ENCODE results near the gene PHF12. TPM values are rescaled to one million over a fixed set of nuclear protein-coding genes. Genes with fewer than 3 reads are reported as not detected.

Gene PHF12
- total and polyA plus RNA-seq, 2 of the 8 experiments (the other 6 are each of a cell fraction or from before 2014, with no cell fraction given) = 38.8 to 65.7 TPM

- Histone ChIP-seq H3K9me3 (ENCODE audit: insufficient read depth in 2 of 2, low read depth in 1 of 2, low read length in 1 of 2) (no peaks in the 10 kb centered on the region), H2AFZ (ENCODE audit: low read length) (no peak overlapping the region), H3K23ac (ENCODE audit: insufficient read length) (no peak overlapping the region), H4K8ac (ENCODE audit: extremely low read depth, insufficient read depth, low read length) (no peak overlapping the region), H4K91ac (replicated peaks; ENCODE audit: insufficient read length, low read length) (no peak overlapping the region), H3K79me1 (ENCODE audit: low read depth, low read length) (peaks cover 2% of the 10 kb centered on the region; the same call in 1 of the 2 replicates), H3K56ac (replicated peaks; ENCODE audit: insufficient read length, low read depth, low read length) (no peak overlapping the region), H4K5ac (ENCODE audit: insufficient read length, low read depth, low read length) (no peak overlapping the region), H3K4me2 (ENCODE audit: insufficient read depth in 1 of 2, low read depth in 2 of 2, low read length in 2 of 2) (no peak overlapping the region), H3K79me2 (ENCODE audit: control insufficient read depth in 1 of 2, insufficient read depth in 2 of 2, low read length in 2 of 2) (peaks cover 0 to 6% of the 10 kb centered on the region in 2 experiments; a peak in 2 of 4 replicates), H3K4ac (replicated peaks; ENCODE audit: insufficient read length, low read depth, low read length) (no peak overlapping the region), H3K18ac (ENCODE audit: extremely low read depth, low read length) (no peak overlapping the region), H2AK5ac (ENCODE audit: low read depth, low read length) (no peak overlapping the region), H2BK5ac (ENCODE audit: low read depth, low read length) (no peak overlapping the region), H2BK20ac (ENCODE audit: low read length) (no peak overlapping the region), H4K20me1 (replicated peaks in 1 of 2; ENCODE audit: control insufficient read depth in 1 of 2, insufficient read depth in 2 of 2, low read length in 2 of 2) (peaks cover 1 to 3% of the 10 kb centered on the region in 2 experiments), H3K27ac (ENCODE audit: low read depth, low read length) (no peak overlapping the region), H3K4me1 (replicated peaks in 1 of 4; ENCODE audit: control insufficient read depth in 3 of 4, insufficient read depth in 4 of 4, low read length in 3 of 4) (no peaks in the 10 kb centered on the region; a peak in 2 of 7 replicates), H2BK12ac (ENCODE audit: low read depth, low read length) (no peak overlapping the region), H3K9ac (replicated peaks in 1 of 4; ENCODE audit: extremely low read depth in 1 of 4, low read depth in 3 of 4, low read length in 3 of 4) (no peak overlapping the region), H3K23me2 (ENCODE audit: low read depth, low read length) (peaks cover 2% of the 10 kb centered on the region), H3K36me3 (ENCODE audit: control insufficient read depth in 2 of 4, insufficient read depth in 4 of 4, low read length in 3 of 4) (peaks cover 16 to 23% (median 20%) of the 10 kb centered on the region in 4 experiments; a peak in 7 of 8 replicates), H3K4me3 (ENCODE audit: extremely low read depth in 1 of 4, insufficient read depth in 2 of 4, low read depth in 3 of 4, low read length in 4 of 4) (no peak overlapping the region), H3K27me3 (replicated peaks in 1 of 4; ENCODE audit: control insufficient read depth in 3 of 4, extremely low read depth in 1 of 4, insufficient read depth in 3 of 4, low read length in 3 of 4) (no peaks in the 10 kb centered on the region), H3K14ac (ENCODE audit: insufficient read length) (no peak overlapping the region), H2BK15ac (ENCODE audit: low read length) (no peak overlapping the region), H2BK120ac (replicated peaks; ENCODE audit: low read depth, low read length) (no peak overlapping the region)
- WGBS, 2 experiments (ENCODE audit: extremely low coverage in 1 of 2, insufficient coverage in 1 of 2, insufficient read length in 1 of 2, insufficient replicate concordance in 2 of 2, low coverage in 1 of 2, low lambda C conversion rate in 2 of 2, missing lambda C conversion rate in 1 of 2) = 53% methylated on average over 2 of the region's 2 CpGs; no CpG with 5 or more reads in 1 of the 2 experiments
- DNase-seq (ENCODE audit: low read depth in 1 of 2, low spot score in 2 of 2) (no peak), FAIRE-seq (no peak)
- ChIA-PET POLR2A (ENCODE audit: partially characterized antibody) (interaction anchor here (0.6 to 2.0 kb wide), 4 partner anchors 20 to 148 kb away, joined by 3 to 6 read pairs (median 4); partner anchors contain the start of gene PROCA1), CTCF (ENCODE audit: partially characterized antibody) (interaction anchor here (0.8 to 3.9 kb wide), 5 partner anchors 10 to 131 kb away, joined by 3 to 27 read pairs (median 6); no protein-coding TSS in a partner anchor)
- TF ChIP-seq YY1 (IDR thresholded peaks at IDR 0.05; ENCODE audit: low read depth, low read length) (no peak), ZNF274 (IDR thresholded peaks at IDR 0.05; ENCODE audit: borderline replicate concordance, extremely low read depth, low read length) (no peak), SAP30 (IDR thresholded peaks at IDR 0.05; ENCODE audit: insufficient read depth, insufficient replicate concordance, low read length) (no peak), SRF (IDR thresholded peaks at IDR 0.05; ENCODE audit: low read depth, low read length) (no peak), CBX5 (IDR thresholded peaks at IDR 0.05; ENCODE audit: low read depth, low read length) (no peak), TCF12 (IDR thresholded peaks at IDR 0.05; ENCODE audit: low read depth, low read length) (no peak), ATF2 (IDR thresholded peaks at IDR 0.05; ENCODE audit: low read length) (no peak), CBX8 (IDR thresholded peaks at IDR 0.05; ENCODE audit: borderline replicate concordance, low read depth, low read length) (no peak), MAX (IDR thresholded peaks at IDR 0.05) (no peak), POLR2AphosphoS5 (IDR thresholded peaks at IDR 0.05; ENCODE audit: low read depth, low read length) (no peak)
- TF ChIP-seq, protein P1, sequence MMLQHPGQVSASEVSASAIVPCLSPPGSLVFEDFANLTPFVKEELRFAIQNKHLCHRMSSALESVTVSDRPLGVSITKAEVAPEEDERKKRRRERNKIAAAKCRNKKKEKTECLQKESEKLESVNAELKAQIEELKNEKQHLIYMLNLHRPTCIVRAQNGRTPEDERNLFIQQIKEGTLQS (IDR thresholded peaks at IDR 0.05; ENCODE audit: insufficient read depth, low read depth, low read length) = no peak
Observed at GRCh38 chr17:28858801-28859355, 92.4 kb downstream of the PHF12 start.
